HepG2 (cell line): Measurements from ENCODE around the gene GNL2. TPM values are rescaled to one million over a fixed set of nuclear protein-coding genes. Genes with fewer than 3 reads are reported as not detected.

Experiments used
- CBFB ChIP-seq: sonication (generic); formaldehyde crosslinking; IDR thresholded peaks from 2 replicates; pipeline ENCODE4 v1.4.0; 2020; ENCODE audit warnings: missing genetic modification reagents
- CHD4 ChIP-seq: fragments of 200-600 bp; sonication (generic); IDR thresholded peaks from 2 replicates; pipeline ENCODE4 v1.7.0; 2017; ENCODE audit warnings: mild to moderate bottlenecking, low read length, borderline replicate concordance
- DMAP1 ChIP-seq: IDR thresholded peaks from 2 replicates; pipeline ENCODE4 v1.6.1; 2016
- FOXK2 ChIP-seq: fragments of 450-650 bp; IDR thresholded peaks from 2 replicates; pipeline ENCODE4 v1.6.1; 2016
- IKZF1 ChIP-seq: fragments of 450-650 bp; IDR thresholded peaks from 2 replicates; pipeline ENCODE4 v1.7.1; 2016
- ISL2 ChIP-seq: sonication (generic); formaldehyde crosslinking; IDR thresholded peaks from 2 replicates; pipeline ENCODE4 v1.5.0; 2020; ENCODE audit warnings: missing genetic modification reagents
- KDM2A ChIP-seq: sonication (generic); formaldehyde crosslinking; IDR thresholded peaks from 2 replicates; pipeline ENCODE4 v1.4.0; 2020; ENCODE audit warnings: low read depth, missing genetic modification reagents, borderline replicate concordance
- MTA3 ChIP-seq: sonication (generic); formaldehyde crosslinking; IDR thresholded peaks from 2 replicates; pipeline ENCODE4 v1.4.0; 2020; ENCODE audit warnings: missing genetic modification reagents
- NR2F2 ChIP-seq: IDR thresholded peaks from 2 replicates; pipeline ENCODE4 v1.6.1; 2012; ENCODE audit warnings: low read depth, inconsistent platforms, borderline replicate concordance
- PLRG1 ChIP-seq: fragments of 450-650 bp; conservative IDR thresholded peaks from 2 replicates; pipeline ENCODE4 v1.6.1; 2016
- SP5 ChIP-seq: IDR thresholded peaks from 2 replicates; pipeline ENCODE4 v1.6.1; 2016; ENCODE audit warnings: low read depth, borderline replicate concordance
- SRSF4 ChIP-seq: fragments of 200-400 bp; formaldehyde crosslinking; IDR thresholded peaks from one replicate; pipeline ENCODE4 v1.6.1; 2018; ENCODE audit warnings: mild to moderate bottlenecking, low read depth, low read length, moderate library complexity; ENCODE audit not compliant: poor library complexity, severe bottlenecking
- YEATS2 ChIP-seq: sonication (generic); formaldehyde crosslinking; IDR thresholded peaks from 2 replicates; pipeline ENCODE4 v1.4.0; 2020; ENCODE audit warnings: missing genetic modification reagents, borderline replicate concordance
- ZFP36L1 ChIP-seq: sonication (generic); formaldehyde crosslinking; IDR thresholded peaks from 2 replicates; pipeline ENCODE4 v1.8.0; 2022; ENCODE audit warnings: mild to moderate bottlenecking, missing genetic modification reagents, moderate library complexity
- ZNF263 ChIP-seq: sonication (generic); formaldehyde crosslinking; IDR thresholded peaks from 2 replicates; pipeline ENCODE4 v1.4.0; 2020; ENCODE audit warnings: missing genetic modification reagents
- ZNF292 ChIP-seq: sonication (generic); formaldehyde crosslinking; IDR thresholded peaks from 2 replicates; pipeline ENCODE4 v1.8.1; 2022; ENCODE audit warnings: mild to moderate bottlenecking, low read depth, missing genetic modification reagents, borderline replicate concordance
- ZNF550 ChIP-seq: sonication (generic); formaldehyde crosslinking; IDR thresholded peaks from 2 replicates; pipeline ENCODE4 v1.4.0; 2020; ENCODE audit warnings: mild to moderate bottlenecking, missing genetic modification reagents, borderline replicate concordance
- ZNF570 ChIP-seq: sonication (generic); formaldehyde crosslinking; IDR thresholded peaks from 2 replicates; pipeline ENCODE4 v1.4.0; 2020; ENCODE audit warnings: mild to moderate bottlenecking, missing genetic modification reagents, borderline replicate concordance
- ZNF839 ChIP-seq: sonication (generic); formaldehyde crosslinking; IDR thresholded peaks from 2 replicates; pipeline ENCODE4 v1.4.0; 2020; ENCODE audit warnings: missing genetic modification reagents, mild to moderate bottlenecking, borderline replicate concordance
- polyA plus RNA-seq, 8 experiments: library from polyadenylated mRNA; depleted of rRNA in 3 of 8; stranded (reverse) in 7 of 8; unstranded in 1 of 8; fragments of >200 nt; fragmentation: Illumina TruSeq in 4 of 8; extraction: Trizol in 4 of 8; gene quantifications; 2 replicates each; pipeline versions ENCODE4 v1.2.1 to v1.2.3, GENCODE V29; 2011 to 2016; ENCODE audit warnings: low read depth in 4 of 8, missing spikeins in 1 of 8, mixed read lengths in 1 of 8; ENCODE audit not compliant: insufficient read depth in 1 of 8
- total RNA-seq, 5 experiments: library from RNA; depleted of rRNA; stranded (reverse); fragments of >200 nt; fragmentation: Illumina TruSeq; extraction: Trizol; gene quantifications; 2 replicates each; pipeline ENCODE4 v1.2.3, GENCODE V29; 2016; ENCODE audit warnings: low read depth in 1 of 5
- TF ChIP-seq, protein P1 (sequence below): IDR thresholded peaks from 2 replicates; pipeline ENCODE4 v1.6.1; 2016; ENCODE audit warnings: missing compliant biosample characterization, missing genetic modification reagents, borderline replicate concordance
- TF ChIP-seq, protein P2 (sequence below): sonication (generic); formaldehyde crosslinking; IDR thresholded peaks from 2 replicates; pipeline ENCODE4 v1.4.0; 2020; ENCODE audit warnings: missing genetic modification reagents
- TF ChIP-seq, protein P3 (sequence below): sonication (generic); formaldehyde crosslinking; IDR thresholded peaks from 2 replicates; pipeline ENCODE4 v1.5.1; 2020; ENCODE audit warnings: mild to moderate bottlenecking, missing genetic modification reagents, borderline replicate concordance
- TF ChIP-seq, protein P4 (sequence below): sonication (generic); formaldehyde crosslinking; IDR thresholded peaks from 2 replicates; pipeline ENCODE4 v1.4.0; 2020; ENCODE audit warnings: missing genetic modification reagents, borderline replicate concordance
- TF ChIP-seq, protein P5 (sequence below): sonication (generic); formaldehyde crosslinking; IDR thresholded peaks from 2 replicates; pipeline ENCODE4 v1.5.0; 2020; ENCODE audit warnings: missing genetic modification reagents, mild to moderate bottlenecking, borderline replicate concordance

GNL2 gene
- total and polyA plus RNA-seq, 2 of the 13 experiments (the other 11 are each of a cell fraction or from before 2014, with no cell fraction given) = 32.1 to 72.1 TPM

DNA sequence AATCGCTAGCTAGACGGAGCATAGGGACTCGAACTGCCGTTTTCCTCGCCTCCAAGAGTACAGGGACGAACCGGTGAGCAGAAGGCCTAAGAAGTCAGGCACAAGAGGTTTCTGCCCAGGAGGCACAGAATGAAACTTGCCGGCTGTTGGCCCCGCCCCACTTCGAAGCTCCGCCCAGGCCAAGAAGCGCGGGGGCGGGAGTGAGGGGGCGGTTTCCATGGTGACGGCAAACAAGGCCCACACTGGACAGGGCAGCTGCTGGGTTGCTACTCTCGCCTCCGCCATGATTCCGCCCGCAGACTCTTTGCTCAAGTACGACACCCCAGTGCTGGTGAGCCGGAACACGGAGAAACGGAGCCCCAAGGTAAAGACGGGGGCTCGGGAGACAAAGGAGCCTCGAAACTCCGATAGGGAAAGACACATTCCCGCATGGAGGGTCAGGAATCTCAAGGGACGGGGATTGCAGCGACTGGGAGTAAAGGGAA, 39.0 kb downstream of the GNL2 start, which contains the start of gene DNALI1 (continued):
- TF ChIP-seq, protein P1, sequence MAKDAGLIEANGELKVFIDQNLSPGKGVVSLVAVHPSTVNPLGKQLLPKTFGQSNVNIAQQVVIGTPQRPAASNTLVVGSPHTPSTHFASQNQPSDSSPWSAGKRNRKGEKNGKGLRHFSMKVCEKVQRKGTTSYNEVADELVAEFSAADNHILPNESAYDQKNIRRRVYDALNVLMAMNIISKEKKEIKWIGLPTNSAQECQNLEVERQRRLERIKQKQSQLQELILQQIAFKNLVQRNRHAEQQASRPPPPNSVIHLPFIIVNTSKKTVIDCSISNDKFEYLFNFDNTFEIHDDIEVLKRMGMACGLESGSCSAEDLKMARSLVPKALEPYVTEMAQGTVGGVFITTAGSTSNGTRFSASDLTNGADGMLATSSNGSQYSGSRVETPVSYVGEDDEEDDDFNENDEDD (CRISPR knock-in tag) = no peak
- TF ChIP-seq IKZF1 (no peak), CBFB (CRISPR knock-in tag) (no peak), ZNF292 (CRISPR knock-in tag) (no peak), ZNF839 (CRISPR knock-in tag) (no peak), ZNF570 (CRISPR knock-in tag) (no peak), SRSF4 (no peak), MTA3 (CRISPR knock-in tag) (no peak), YEATS2 (CRISPR knock-in tag) (no peak), ISL2 (no peak), ZNF263 (no peak), ZFP36L1 (no peak), ZNF550 (CRISPR knock-in tag) (no peak), DMAP1 (CRISPR knock-in tag) (no peak), FOXK2 (no peak), CHD4 (no peak), PLRG1 (no peak), SP5 (CRISPR knock-in tag) (no peak), NR2F2 (no peak), KDM2A (CRISPR knock-in tag) (no peak)
- TF ChIP-seq, protein P2, sequence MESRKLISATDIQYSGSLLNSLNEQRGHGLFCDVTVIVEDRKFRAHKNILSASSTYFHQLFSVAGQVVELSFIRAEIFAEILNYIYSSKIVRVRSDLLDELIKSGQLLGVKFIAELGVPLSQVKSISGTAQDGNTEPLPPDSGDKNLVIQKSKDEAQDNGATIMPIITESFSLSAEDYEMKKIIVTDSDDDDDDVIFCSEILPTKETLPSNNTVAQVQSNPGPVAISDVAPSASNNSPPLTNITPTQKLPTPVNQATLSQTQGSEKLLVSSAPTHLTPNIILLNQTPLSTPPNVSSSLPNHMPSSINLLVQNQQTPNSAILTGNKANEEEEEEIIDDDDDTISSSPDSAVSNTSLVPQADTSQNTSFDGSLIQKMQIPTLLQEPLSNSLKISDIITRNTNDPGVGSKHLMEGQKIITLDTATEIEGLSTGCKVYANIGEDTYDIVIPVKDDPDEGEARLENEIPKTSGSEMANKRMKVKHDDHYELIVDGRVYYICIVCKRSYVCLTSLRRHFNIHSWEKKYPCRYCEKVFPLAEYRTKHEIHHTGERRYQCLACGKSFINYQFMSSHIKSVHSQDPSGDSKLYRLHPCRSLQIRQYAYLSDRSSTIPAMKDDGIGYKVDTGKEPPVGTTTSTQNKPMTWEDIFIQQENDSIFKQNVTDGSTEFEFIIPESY = peak; percentile 14; the same call in 1 of the 2 replicates
- TF ChIP-seq, protein P3, sequence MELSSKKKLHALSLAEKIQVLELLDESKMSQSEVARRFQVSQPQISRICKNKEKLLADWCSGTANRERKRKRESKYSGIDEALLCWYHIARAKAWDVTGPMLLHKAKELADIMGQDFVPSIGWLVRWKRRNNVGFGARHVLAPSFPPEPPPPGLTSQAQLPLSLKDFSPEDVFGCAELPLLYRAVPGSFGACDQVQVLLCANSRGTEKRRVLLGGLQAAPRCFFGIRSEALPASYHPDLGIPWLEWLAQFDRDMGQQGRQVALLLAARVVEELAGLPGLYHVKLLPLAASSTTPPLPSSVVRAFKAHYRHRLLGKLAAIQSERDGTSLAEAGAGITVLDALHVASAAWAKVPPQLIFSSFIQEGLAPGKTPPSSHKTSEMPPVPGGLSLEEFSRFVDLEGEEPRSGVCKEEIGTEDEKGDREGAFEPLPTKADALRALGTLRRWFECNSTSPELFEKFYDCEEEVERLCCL (CRISPR knock-in tag) = no peak
- TF ChIP-seq, protein P4, sequence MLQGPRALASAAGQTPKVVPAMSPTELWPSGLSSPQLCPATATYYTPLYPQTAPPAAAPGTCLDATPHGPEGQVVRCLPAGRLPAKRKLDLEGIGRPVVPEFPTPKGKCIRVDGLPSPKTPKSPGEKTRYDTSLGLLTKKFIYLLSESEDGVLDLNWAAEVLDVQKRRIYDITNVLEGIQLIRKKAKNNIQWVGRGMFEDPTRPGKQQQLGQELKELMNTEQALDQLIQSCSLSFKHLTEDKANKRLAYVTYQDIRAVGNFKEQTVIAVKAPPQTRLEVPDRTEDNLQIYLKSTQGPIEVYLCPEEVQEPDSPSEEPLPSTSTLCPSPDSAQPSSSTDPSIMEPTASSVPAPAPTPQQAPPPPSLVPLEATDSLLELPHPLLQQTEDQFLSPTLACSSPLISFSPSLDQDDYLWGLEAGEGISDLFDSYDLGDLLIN (CRISPR knock-in tag) = no peak
- TF ChIP-seq, protein P5, sequence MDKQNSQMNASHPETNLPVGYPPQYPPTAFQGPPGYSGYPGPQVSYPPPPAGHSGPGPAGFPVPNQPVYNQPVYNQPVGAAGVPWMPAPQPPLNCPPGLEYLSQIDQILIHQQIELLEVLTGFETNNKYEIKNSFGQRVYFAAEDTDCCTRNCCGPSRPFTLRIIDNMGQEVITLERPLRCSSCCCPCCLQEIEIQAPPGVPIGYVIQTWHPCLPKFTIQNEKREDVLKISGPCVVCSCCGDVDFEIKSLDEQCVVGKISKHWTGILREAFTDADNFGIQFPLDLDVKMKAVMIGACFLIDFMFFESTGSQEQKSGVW = no peak
